ENCODE results near the gene PIAS3. TPM values are rescaled to one million over a fixed set of nuclear protein-coding genes. Genes with fewer than 3 reads are reported as not detected.

Gene PIAS3
- total and polyA plus RNA-seq, 10 of the 15 experiments (the other 5 are each of a cell fraction or from before 2014, with no cell fraction given): 0.85 to 14.9 (median 10.6) TPM

GRCh38 chr1:145846201-145846612, 12.7 kb downstream of the PIAS3 start (continued):
- TF ChIP-seq RAD21 (IDR thresholded peaks at IDR 0.05; ENCODE audit: insufficient read depth, low read depth, low read length) (peak; percentile 65), KDM1A (IDR thresholded peaks at IDR 0.05; ENCODE audit: borderline replicate concordance) (no peak), GABPA (IDR thresholded peaks at IDR 0.05; ENCODE audit: low read depth) (no peak), YY1 (IDR thresholded peaks at IDR 0.05; ENCODE audit: low read depth, low read length) (peak; percentile 25; the same call in 1 of the 2 replicates), SMAD1 (IDR thresholded peaks at IDR 0.05; ENCODE audit: low read depth, partially characterized antibody) (no peak)
- TF ChIP-seq, protein P1, sequence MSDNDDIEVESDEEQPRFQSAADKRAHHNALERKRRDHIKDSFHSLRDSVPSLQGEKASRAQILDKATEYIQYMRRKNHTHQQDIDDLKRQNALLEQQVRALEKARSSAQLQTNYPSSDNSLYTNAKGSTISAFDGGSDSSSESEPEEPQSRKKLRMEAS (IDR thresholded peaks at IDR 0.05; ENCODE audit: low read depth, low read length): no peak

DNA sequence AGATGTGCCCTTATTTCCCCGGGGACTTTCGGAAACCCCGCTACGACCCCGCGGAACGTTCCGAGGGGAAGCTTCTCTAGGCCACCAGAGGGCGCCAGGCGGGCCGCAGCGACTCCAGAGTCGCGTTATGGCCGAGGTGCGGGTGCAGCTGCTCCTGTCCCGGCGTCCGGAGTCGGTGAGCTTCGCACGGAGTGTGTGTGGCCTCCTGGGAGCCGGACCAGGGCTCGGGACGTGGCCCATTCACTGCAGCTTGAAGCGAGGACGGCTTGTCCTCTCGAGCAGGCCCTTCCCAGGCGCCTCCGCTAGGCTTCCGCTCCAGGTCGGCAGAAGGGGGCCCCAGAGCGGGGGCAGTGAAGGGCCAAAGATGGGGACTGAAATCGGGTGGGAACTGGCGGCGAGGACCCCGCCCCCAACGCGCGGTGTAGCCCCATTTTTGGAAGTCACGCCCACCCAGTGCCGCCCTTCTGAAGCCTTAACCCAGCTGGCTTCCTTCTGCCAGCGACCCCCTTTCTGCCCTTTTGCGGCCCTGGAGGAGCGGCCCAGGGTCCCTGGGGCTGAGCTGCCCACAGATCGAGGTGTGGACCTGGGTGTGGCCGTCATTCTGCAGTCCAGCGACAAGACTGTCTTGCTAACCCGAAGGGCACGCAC, 13.2 kb downstream of the PIAS3 start, which contains the start of gene NUDT17:
Gene NUDT17 (plus strand): TSS at position 117 of the 648 bp plus-strand sequence. CDS start 11 bp downstream, at position 128.
- CTCF ChIA-PET: interaction anchor here (0.7 to 8.2 kb wide), 38 partner anchors 10 to 191 kb away, joined by 3 to 172 read pairs (median 5); partner anchors contain the start of genes ANKRD34A, ANKRD35, ITGA10 and LIX1L
- Histone ChIP-seq H3K9me3 (replicated peaks; ENCODE audit: control insufficient read depth, insufficient read depth, low read length) (no peaks in the 10 kb centered on the region), H3K4me3 (peak within 1 kb of the TSS; percentile 89), H3K9ac (ENCODE audit: control insufficient read depth, insufficient read depth, low read length) (peak within 1 kb of the TSS; percentile 71), H2AFZ (ENCODE audit: control insufficient read depth, low read depth, low read length) (peak within 1 kb of the TSS; percentile 71), H3K4me2 (ENCODE audit: control insufficient read depth, insufficient read depth) (peak within 1 kb of the TSS; percentile 89), H3K4me1 (ENCODE audit: control insufficient read depth, insufficient read depth, low read length) (peaks cover 15% of the 10 kb centered on the region), H3K79me2 (ENCODE audit: control insufficient read depth, insufficient read depth, low read length) (no peaks in the 10 kb centered on the region), H3K27me3 (replicated peaks in 1 of 2; ENCODE audit: control insufficient read depth in 2 of 2, insufficient read depth in 2 of 2, low read length in 1 of 2) (no peaks in the 10 kb centered on the region), H4K20me1 (ENCODE audit: control insufficient read depth, insufficient read depth) (no peaks in the 10 kb centered on the region), H3K27ac (ENCODE audit: control insufficient read depth, insufficient read depth) (peak within 1 kb of the TSS; percentile 83), H3K36me3 (ENCODE audit: control insufficient read depth in 2 of 2, insufficient read depth in 2 of 2, low read length in 1 of 2) (peaks cover 4 to 15% of the 10 kb centered on the region in 2 experiments; a peak in 3 of 4 replicates)
- intact Hi-C loops (cut with micrococcal nuclease; ENCODE audit: unreplicated experiment) (loop anchor here (1.0 to 2.0 kb wide), 2 partner anchors 65 to 168 kb away; partner anchors contain the start of gene ITGA10), in situ Hi-C loops (cut with MboI) (loop anchor here (5.0 kb wide), 1 partner anchor 162 kb away; no protein-coding TSS in a partner anchor)
- SMC1A ChIA-PET (ENCODE audit: uncharacterized antibody, unreplicated experiment): interaction anchor here (0.7 to 5.5 kb wide), 13 partner anchors 13 to 169 kb away, joined by 3 to 54 read pairs (median 6); partner anchors contain the start of genes PIAS3, POLR3C and RNF115
- RAD21 ChIA-PET (ENCODE audit: unreplicated experiment): interaction anchor here (0.8 to 4.5 kb wide), 19 partner anchors 12 to 171 kb away, joined by 3 to 69 read pairs (median 5); partner anchors contain the start of genes ANKRD34A, ITGA10, PEX11B and PIAS3
- peak; percentile 87 for ATAC-seq
- DNase-seq (ENCODE audit: low read depth, low spot score): no peak
- WGBS (ENCODE audit: insufficient coverage, insufficient replicate concordance, low lambda C conversion rate, missing lambda C conversion rate): under 1% methylated on average over 50 of the region's 50 CpGs
- POLR2A ChIA-PET: interaction anchor here (0.5 to 3.0 kb wide), 8 partner anchors 14 to 118 kb away, joined by 3 to 24 read pairs (median 4); partner anchors contain the start of genes ANKRD34A, PEX11B, PIAS3 and POLR3GL
- no TSS peak for BruUV-seq (replicated peaks)
- no peak for FAIRE-seq
- TF ChIP-seq NBN (IDR thresholded peaks at IDR 0.05): 0 out of 2 replicates have a peak, but pooled peaks have one; percentile 42
- TF ChIP-seq MTA3 (IDR thresholded peaks at IDR 0.05; ENCODE audit: borderline replicate concordance, low read length): no peak
- TF ChIP-seq CBX5 (IDR thresholded peaks at IDR 0.05; ENCODE audit: low read depth): no peak
- peak; percentile 66; the same call in 1 of the 2 replicates for TF ChIP-seq BACH1 (IDR thresholded peaks at IDR 0.05; ENCODE audit: borderline replicate concordance)
- peak; percentile 89 for TF ChIP-seq MEF2B (IDR thresholded peaks at IDR 0.05; ENCODE audit: partially characterized antibody, poor library complexity, severe bottlenecking)
- peak; percentile 71 for TF ChIP-seq MYC (IDR thresholded peaks at IDR 0.05; ENCODE audit: insufficient read depth, insufficient read length, insufficient replicate concordance, low read length, severe bottlenecking)
- no peak for TF ChIP-seq SUPT20H (IDR thresholded peaks at IDR 0.05; ENCODE audit: borderline replicate concordance, control insufficient read depth, low read depth, low read length)
- no peak for TF ChIP-seq IKZF2 (IDR thresholded peaks at IDR 0.05)
- no peak; the same call in 1 of the 2 replicates for TF ChIP-seq PAX5 (IDR thresholded peaks at IDR 0.05; ENCODE audit: borderline replicate concordance, low read depth, low read length)
- no peak for TF ChIP-seq SREBF1 (IDR thresholded peaks at IDR 0.05; ENCODE audit: low read length)
- TF ChIP-seq FOS (IDR thresholded peaks at IDR 0.05; ENCODE audit: borderline replicate concordance, extremely low read depth, insufficient read length): no peak
- TF ChIP-seq POLR2AphosphoS5 (IDR thresholded peaks at IDR 0.05; ENCODE audit: low read length): no peak
- TF ChIP-seq JUND (IDR thresholded peaks at IDR 0.05; ENCODE audit: low read depth, low read length): no peak
- TF ChIP-seq SMAD5 (IDR thresholded peaks at IDR 0.05; ENCODE audit: low read depth): no peak
- 0 out of 2 replicates have a peak, but pooled peaks have one; percentile 72 for TF ChIP-seq ZNF207 (IDR thresholded peaks at IDR 0.05; ENCODE audit: borderline replicate concordance)
- TF ChIP-seq ZNF622 (IDR thresholded peaks at IDR 0.05): no peak
- TF ChIP-seq PAX8 (IDR thresholded peaks at IDR 0.05): no peak
- TF ChIP-seq NFYA (IDR thresholded peaks at IDR 0.05; ENCODE audit: borderline replicate concordance, low read depth, low read length): no peak
- no peak for TF ChIP-seq BCL11A (IDR thresholded peaks at IDR 0.05; ENCODE audit: low read depth, low read length)
